GM12892 (cell line): ENCODE measurements around the gene SIGLEC14.
"Not testable (repeated sequence)": the region's sequence is repeated elsewhere in the genome, so short reads cannot be mapped to it uniquely, and the experiment has no call there.

ENCODE experiments used
- DNase-seq: peaks from one replicate; pipeline ENCODE4 v3.0.0; 2011; ENCODE audit not compliant: insufficient read length
- FAIRE-seq: peaks from 2 replicates; lab custom pipeline; 2011; peaks lifted over from hg19 to GRCh38; lab: Jason Lieb, UNC
- POLR2A ChIP-seq: IDR thresholded peaks from 2 replicates; pipeline ENCODE4 v1.6.1; 2011; ENCODE audit warnings: low read depth, low read length, control low read depth
- POLR2AphosphoS5 ChIP-seq: IDR thresholded peaks from 2 replicates; pipeline ENCODE4 v1.6.1; 2011; ENCODE audit warnings: low read depth, low read length, control low read depth
- TAF1 ChIP-seq: IDR thresholded peaks from 2 replicates; pipeline ENCODE4 v1.6.1; 2011; ENCODE audit warnings: low read depth, mild to moderate bottlenecking, control low read depth, low read length, borderline replicate concordance

SIGLEC14 gene

GRCh38 chr19:51688671-51689571 is 42.3 kb upstream of the SIGLEC14 start:
- FAIRE-seq (no peak), DNase-seq (no peak)
- TF ChIP-seq POLR2AphosphoS5: no peak
- TF ChIP-seq TAF1: no peak
- no peak for TF ChIP-seq POLR2A

GRCh38 chr19:51687791-51688670 is 41.4 kb upstream of the SIGLEC14 start:
- FAIRE-seq (no peak), DNase-seq (no peak)
- TF ChIP-seq TAF1 (no peak), POLR2A (no peak), POLR2AphosphoS5 (no peak)

GRCh38 chr19:51686171-51686570 is 39.5 kb upstream of the SIGLEC14 start:
- no peak for FAIRE-seq
- no peak for TF ChIP-seq TAF1
- TF ChIP-seq POLR2A: no peak
- no peak for TF ChIP-seq POLR2AphosphoS5
- no peak for DNase-seq

- no peak for DNase-seq
- no peak for FAIRE-seq
Observed at GRCh38 chr19:51681286-51681941, 34.8 kb upstream of the SIGLEC14 start.

GRCh38 chr19:51680474-51680873 is 33.8 kb upstream of the SIGLEC14 start:
- no peak for DNase-seq
- TF ChIP-seq TAF1 (no peak), POLR2A (no peak), POLR2AphosphoS5 (no peak)
- FAIRE-seq: no peak

More at GRCh38 chr19:51681286-51681941, 34.8 kb upstream of the SIGLEC14 start:
- TF ChIP-seq TAF1 (no peak), POLR2A (no peak), POLR2AphosphoS5 (no peak)

GRCh38 chr19:51676566-51677083 is 30.0 kb upstream of the SIGLEC14 start:
- no peak for DNase-seq
- TF ChIP-seq TAF1 (no peak), POLR2AphosphoS5 (no peak)

GRCh38 chr19:51675911-51676565 is 29.4 kb upstream of the SIGLEC14 start:
- not testable (repeated sequence) for DNase-seq
- FAIRE-seq: peak; percentile 38

More at GRCh38 chr19:51676566-51677083, 30.0 kb upstream of the SIGLEC14 start:
- no peak for FAIRE-seq

- DNase-seq (no peak), FAIRE-seq (no peak)
- no peak for TF ChIP-seq POLR2A
- TF ChIP-seq TAF1: no peak
- TF ChIP-seq POLR2AphosphoS5: no peak
Observed at GRCh38 chr19:51668216-51668615, 21.6 kb upstream of the SIGLEC14 start.

GRCh38 chr19:51664997-51665396 is 18.4 kb upstream of the SIGLEC14 start:
- FAIRE-seq (no peak), DNase-seq (no peak)
- no peak for TF ChIP-seq POLR2A
- no peak for TF ChIP-seq TAF1
- no peak for TF ChIP-seq POLR2AphosphoS5

- FAIRE-seq: no peak
Observed at GRCh38 chr19:51664131-51664530, 17.5 kb upstream of the SIGLEC14 start.

GRCh38 chr19:51663650-51664049 is 17.0 kb upstream of the SIGLEC14 start:
- no peak for DNase-seq
- FAIRE-seq: no peak
- no peak for TF ChIP-seq POLR2A
- TF ChIP-seq TAF1: no peak
- no peak for TF ChIP-seq POLR2AphosphoS5

More at GRCh38 chr19:51664131-51664530, 17.5 kb upstream of the SIGLEC14 start:
- no peak for TF ChIP-seq TAF1
- no peak for TF ChIP-seq POLR2A
- no peak for TF ChIP-seq POLR2AphosphoS5
- no peak for DNase-seq
